ENCODE data around the gene THEMIS. TPM values are rescaled to one million over a fixed set of nuclear protein-coding genes. Genes with fewer than 3 reads are reported as not detected.
A peak's percentile ranks its signal among the peaks of the same experiment; 100 is the strongest.
"Not testable (repeated sequence)": the region's sequence is repeated elsewhere in the genome, so short reads cannot be mapped to it uniquely, and the experiment has no call there.

Gene THEMIS
- total RNA-seq, 2 donors from 2014 or later = 13.4 to 14.0 TPM

- DNase-seq = no peak
- Mint-ChIP-seq H3K4me1 (ENCODE audit: low read depth) (peaks cover 77% of the 10 kb centered on the region), H3K4me3 (peak overlapping the region; percentile 68 to 85)
These were observed 2.1 kb upstream of the THEMIS start for GRCh38 chr6:127902933-127903332.

GRCh38 chr6:127897484-127897883 lies 3.4 kb downstream of the THEMIS start:
- Mint-ChIP-seq H3K4me3 (peak overlapping the region; percentile 67 to 99), H3K27ac (peak overlapping the region; percentile 100), H3K4me1 (ENCODE audit: low read depth) (peaks cover 56% of the 10 kb centered on the region), H3K27me3 (ENCODE audit: low read depth) (no peaks in the 10 kb centered on the region), H3K36me3 (ENCODE audit: insufficient read depth in 2 of 2) (peaks cover 0 to 4% of the 10 kb centered on the region in 2 donors), H3K9me3 (peaks cover 0 to 3% of the 10 kb centered on the region in 2 donors)
- DNase-seq = no peak
- peak; percentile 72 to 75 for ATAC-seq (replicated peaks in 1 of 2)

More at GRCh38 chr6:127902933-127903332, 2.1 kb upstream of the THEMIS start:
- peak; percentile 27 to 51 for ATAC-seq (replicated peaks in 1 of 2)
- H3K36me3 Mint-ChIP-seq (ENCODE audit: insufficient read depth in 2 of 2) = peaks cover 1 to 5% of the 10 kb centered on the region in 2 donors
- H3K9me3 Mint-ChIP-seq = peaks cover 0 to 3% of the 10 kb centered on the region in 2 donors
- no peaks in the 10 kb centered on the region for H3K27me3 Mint-ChIP-seq (ENCODE audit: low read depth)
- peak overlapping the region; percentile 72 for H3K27ac Mint-ChIP-seq

GRCh38 chr6:127894051-127894450 lies 6.8 kb downstream of the THEMIS start:
- ATAC-seq (replicated peaks in 1 of 2) = no peak
- Mint-ChIP-seq H3K4me3 (peak overlapping the region; percentile 82 to 98), H3K9me3 (peaks cover 0 to 3% of the 10 kb centered on the region in 2 donors), H3K27me3 (ENCODE audit: low read depth) (no peaks in the 10 kb centered on the region), H3K27ac (peak overlapping the region; percentile 100), H3K4me1 (ENCODE audit: low read depth) (peaks cover 68% of the 10 kb centered on the region), H3K36me3 (ENCODE audit: insufficient read depth in 2 of 2) (peaks cover 2 to 8% of the 10 kb centered on the region in 2 donors)
- DNase-seq = no peak

GRCh38 chr6:127893541-127893940 lies 7.3 kb downstream of the THEMIS start:
- Mint-ChIP-seq H3K9me3 (no peaks in the 10 kb centered on the region), H3K4me1 (ENCODE audit: low read depth) (peaks cover 65% of the 10 kb centered on the region), H3K27ac (peak overlapping the region; percentile 100), H3K36me3 (ENCODE audit: insufficient read depth in 2 of 2) (peaks cover 2 to 8% of the 10 kb centered on the region in 2 donors), H3K4me3 (peak overlapping the region; percentile 82 to 98), H3K27me3 (ENCODE audit: low read depth) (no peaks in the 10 kb centered on the region)
- peak in 1 of 2 donors; percentile 27 for DNase-seq
- peak; percentile 65 to 76 for ATAC-seq (replicated peaks in 1 of 2)

DNA sequence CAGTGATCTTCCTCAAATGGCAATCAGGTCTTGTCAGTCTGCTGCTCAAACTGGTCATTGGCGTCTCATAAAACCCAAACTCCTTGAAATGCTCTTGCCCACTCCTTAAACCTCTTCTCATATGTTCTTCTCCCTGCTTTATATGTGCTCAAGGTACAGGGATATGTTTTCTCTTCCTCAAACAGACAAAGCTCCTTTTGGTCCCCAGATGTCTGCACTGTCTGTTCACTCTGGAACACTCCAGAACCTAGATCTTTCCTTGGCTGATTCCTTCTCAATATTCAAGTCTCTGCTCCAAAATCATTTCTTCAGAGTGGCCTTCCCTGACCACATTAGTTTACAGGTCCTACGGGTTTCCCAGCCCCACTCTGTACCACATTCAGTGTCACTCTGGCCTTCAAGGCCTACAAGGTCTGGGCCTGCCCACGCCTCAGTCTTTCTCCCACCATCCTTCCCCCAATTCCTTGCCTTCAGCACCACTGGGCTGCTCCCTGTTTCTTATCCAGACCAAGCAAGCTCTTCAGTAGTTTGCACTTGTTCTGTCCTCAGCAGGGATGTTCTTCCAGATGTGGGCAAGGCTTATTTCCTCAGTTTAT lies 9.0 kb downstream of the THEMIS start:
- ATAC-seq (replicated peaks in 1 of 2) (peak; percentile 37 to 53), DNase-seq (no peak)
- Mint-ChIP-seq H3K4me1 (ENCODE audit: low read depth) (peaks cover 64% of the 10 kb centered on the region), H3K4me3 (peak overlapping the region; percentile 47 to 55), H3K9me3 (peaks cover 0 to 2% of the 10 kb centered on the region in 2 donors), H3K27ac (peak overlapping the region; percentile 53), H3K27me3 (ENCODE audit: low read depth) (no peaks in the 10 kb centered on the region), H3K36me3 (ENCODE audit: insufficient read depth in 2 of 2) (peaks cover 2 to 7% of the 10 kb centered on the region in 2 donors)

GRCh38 chr6:127886603-127887002 lies 14.3 kb downstream of the THEMIS start:
- Mint-ChIP-seq H3K4me3 (peak overlapping the region in 1 of 2 donors; percentile 39), H3K9me3 (peaks cover 4% of the 10 kb centered on the region in 2 donors), H3K27ac (peak overlapping the region; percentile 46), H3K4me1 (ENCODE audit: low read depth) (peaks cover 80% of the 10 kb centered on the region), H3K27me3 (ENCODE audit: low read depth) (no peaks in the 10 kb centered on the region), H3K36me3 (ENCODE audit: insufficient read depth in 2 of 2) (peaks cover 8 to 10% of the 10 kb centered on the region in 2 donors)
- ATAC-seq (replicated peaks in 1 of 2) (no peak), DNase-seq (no peak)

DNA sequence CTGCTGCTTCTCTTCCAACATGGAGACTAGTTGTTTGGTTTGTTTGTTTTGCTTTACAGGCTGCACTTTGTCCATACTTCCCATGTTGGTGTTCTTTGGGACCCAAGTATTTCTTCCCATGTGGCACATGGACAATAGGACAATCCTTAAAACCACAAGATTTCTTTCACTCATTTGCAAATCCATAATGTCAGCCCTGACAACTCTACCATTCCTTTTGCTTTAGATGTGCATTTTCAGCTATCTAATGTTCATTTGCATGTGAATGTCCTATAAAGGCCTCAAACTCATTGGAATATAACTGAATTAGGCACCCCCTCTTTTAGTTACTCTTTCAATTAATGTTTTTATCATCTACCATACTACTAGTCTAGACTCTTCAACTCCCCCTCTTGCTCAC lies 16.7 kb downstream of the THEMIS start:
- DNase-seq (no peak), ATAC-seq (replicated peaks in 1 of 2) (no peak)
- peak overlapping the region; percentile 67 for H3K27ac Mint-ChIP-seq
- peak overlapping the region in 1 of 2 donors; percentile 43 for H3K4me3 Mint-ChIP-seq
- H3K9me3 Mint-ChIP-seq = peaks cover 4% of the 10 kb centered on the region in 2 donors
- peaks cover 6 to 8% of the 10 kb centered on the region in 2 donors for H3K36me3 Mint-ChIP-seq (ENCODE audit: insufficient read depth in 2 of 2)
- no peaks in the 10 kb centered on the region for H3K27me3 Mint-ChIP-seq (ENCODE audit: low read depth)
- H3K4me1 Mint-ChIP-seq (ENCODE audit: low read depth) = peaks cover 83% of the 10 kb centered on the region

- H3K4me1 Mint-ChIP-seq (ENCODE audit: low read depth) = peaks cover 85% of the 10 kb centered on the region
- DNase-seq; H3K9me3 Mint-ChIP-seq; ATAC-seq (replicated peaks in 1 of 2); H3K27me3 Mint-ChIP-seq (ENCODE audit: low read depth); H3K36me3 Mint-ChIP-seq (ENCODE audit: insufficient read depth in 2 of 2); H3K27ac Mint-ChIP-seq: not testable (repeated sequence)
- H3K4me3 Mint-ChIP-seq = peak overlapping the region in 1 of 2 donors; percentile 31
These were observed 18.9 kb downstream of the THEMIS start for GRCh38 chr6:127881949-127882348.

GRCh38 chr6:127880429-127880828 lies 20.4 kb downstream of the THEMIS start:
- DNase-seq (no peak), ATAC-seq (replicated peaks in 1 of 2) (peak in 1 of 2 donors; percentile 30)
- no peaks in the 10 kb centered on the region for H3K9me3 Mint-ChIP-seq
- peak overlapping the region; percentile 87 for H3K27ac Mint-ChIP-seq
- peaks cover 83% of the 10 kb centered on the region for H3K4me1 Mint-ChIP-seq (ENCODE audit: low read depth)
- peaks cover 1 to 4% of the 10 kb centered on the region in 2 donors for H3K36me3 Mint-ChIP-seq (ENCODE audit: insufficient read depth in 2 of 2)
- H3K27me3 Mint-ChIP-seq (ENCODE audit: low read depth) = no peaks in the 10 kb centered on the region
- H3K4me3 Mint-ChIP-seq = peak overlapping the region; percentile 51 to 90

DNA sequence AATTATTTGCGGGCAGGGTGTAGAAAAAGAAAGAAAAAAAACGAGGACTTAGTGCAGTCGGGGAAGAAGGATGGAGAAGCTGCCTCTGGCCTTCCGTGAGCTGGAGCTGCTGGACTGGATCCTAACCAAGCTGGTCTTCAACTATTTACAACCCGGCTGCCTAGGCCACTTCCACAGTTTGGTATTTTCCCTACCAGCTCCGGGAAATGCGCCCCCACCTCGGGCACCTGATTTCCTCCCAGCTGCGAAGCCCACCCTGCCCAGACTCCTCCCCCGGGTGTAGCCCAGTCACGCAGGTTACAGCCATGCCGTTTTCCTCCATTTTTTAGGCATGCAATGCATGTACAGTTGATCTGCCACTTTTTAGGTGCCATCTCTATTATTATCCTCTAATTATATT lies 21.2 kb downstream of the THEMIS start:
- no peaks in the 10 kb centered on the region for H3K27me3 Mint-ChIP-seq (ENCODE audit: low read depth)
- H3K36me3 Mint-ChIP-seq (ENCODE audit: insufficient read depth in 2 of 2) = peaks cover under 1 to 2% of the 10 kb centered on the region in 2 donors
- H3K4me1 Mint-ChIP-seq (ENCODE audit: low read depth) = peaks cover 83% of the 10 kb centered on the region
- peak; percentile 42 to 46 for DNase-seq
- H3K27ac Mint-ChIP-seq = peak overlapping the region; percentile 93
- ATAC-seq (replicated peaks in 1 of 2) = peak; percentile 30 to 44
- no peaks in the 10 kb centered on the region for H3K9me3 Mint-ChIP-seq
- H3K4me3 Mint-ChIP-seq = peak overlapping the region; percentile 51 to 90

DNA sequence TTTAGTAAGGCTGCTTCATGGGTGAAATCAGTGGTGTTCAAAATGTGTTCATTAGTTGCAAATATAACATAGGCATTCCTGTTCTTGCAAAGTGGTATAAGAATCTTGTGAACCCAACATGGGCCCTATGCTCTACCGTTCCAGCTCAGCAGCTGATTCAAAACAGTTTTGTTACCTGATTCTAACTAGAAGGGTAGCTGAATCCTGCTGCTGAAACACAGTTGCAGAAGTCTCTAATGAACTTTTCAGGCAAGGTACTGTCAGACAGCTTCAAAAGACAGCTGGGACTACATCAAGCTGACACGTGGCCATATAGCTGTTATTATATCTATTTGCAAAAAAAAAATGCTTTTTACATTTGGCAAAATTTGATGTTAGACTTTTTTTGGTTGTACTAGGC lies 22.7 kb downstream of the THEMIS start:
- DNase-seq = peak in 1 of 2 donors; percentile 17
- ATAC-seq (replicated peaks in 1 of 2) = peak; percentile 63 to 65
- Mint-ChIP-seq H3K4me1 (ENCODE audit: low read depth) (peaks cover 71% of the 10 kb centered on the region), H3K27ac (no peak overlapping the region), H3K4me3 (peak overlapping the region; percentile 77 to 81), H3K27me3 (ENCODE audit: low read depth) (no peaks in the 10 kb centered on the region), H3K9me3 (peaks cover 1 to 3% of the 10 kb centered on the region in 2 donors), H3K36me3 (ENCODE audit: insufficient read depth in 2 of 2) (peaks cover 4 to 5% of the 10 kb centered on the region in 2 donors)

- Mint-ChIP-seq H3K36me3 (ENCODE audit: insufficient read depth in 2 of 2) (peaks cover 6 to 14% of the 10 kb centered on the region in 2 donors), H3K4me3 (peak overlapping the region; percentile 77 to 81), H3K9me3 (peaks cover 5 to 6% of the 10 kb centered on the region in 2 donors), H3K27me3 (ENCODE audit: low read depth) (no peaks in the 10 kb centered on the region), H3K27ac (peak overlapping the region; percentile 53), H3K4me1 (ENCODE audit: low read depth) (peaks cover 66% of the 10 kb centered on the region)
- peak; percentile 79 to 80 for ATAC-seq (replicated peaks in 1 of 2)
- DNase-seq = no peak
These were observed 23.6 kb downstream of the THEMIS start for GRCh38 chr6:127877231-127877630.

DNA sequence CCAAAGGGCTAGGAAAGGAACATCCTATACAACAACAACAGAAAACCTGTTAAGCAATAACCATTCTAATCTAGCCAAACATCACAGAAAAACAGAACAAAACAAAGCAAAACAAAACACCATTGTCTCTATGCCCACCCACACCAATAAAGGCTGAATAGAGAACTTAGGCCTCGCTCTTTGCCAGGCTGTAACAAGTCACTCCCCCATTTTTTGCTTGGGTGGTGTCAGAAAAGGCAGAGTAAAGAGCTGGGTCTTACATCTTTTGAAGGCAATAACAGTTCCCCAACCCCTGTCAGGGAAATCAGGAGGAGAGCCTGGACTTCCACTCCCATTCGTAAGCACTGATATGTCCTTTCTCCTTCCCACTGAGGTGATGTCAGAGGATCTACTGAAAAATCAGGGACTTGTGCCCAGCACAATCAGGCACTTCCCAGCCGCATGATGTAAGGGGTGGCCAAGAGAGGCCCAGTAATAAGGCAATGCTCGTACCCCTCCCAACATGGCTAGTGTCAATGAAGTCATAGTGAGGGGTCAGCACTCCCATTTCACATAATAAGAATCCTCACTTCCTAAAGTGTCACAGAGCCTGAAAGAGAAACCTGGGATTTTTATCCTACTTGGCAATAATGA lies 31.0 kb downstream of the THEMIS start:
- ATAC-seq (replicated peaks in 1 of 2) (peak; percentile 56 to 65), DNase-seq (no peak)
- peaks cover 7 to 22% of the 10 kb centered on the region in 2 donors for H3K36me3 Mint-ChIP-seq (ENCODE audit: insufficient read depth in 2 of 2)
- peak overlapping the region; percentile 78 for H3K27ac Mint-ChIP-seq
- peaks cover 50% of the 10 kb centered on the region for H3K4me1 Mint-ChIP-seq (ENCODE audit: low read depth)
- no peaks in the 10 kb centered on the region for H3K27me3 Mint-ChIP-seq (ENCODE audit: low read depth)
- H3K4me3 Mint-ChIP-seq = peak overlapping the region; percentile 35 to 78
- H3K9me3 Mint-ChIP-seq = peaks cover 5 to 6% of the 10 kb centered on the region in 2 donors
